Measurements from ENCODE around the gene ITGA4. TPM values are rescaled to one million over a fixed set of nuclear protein-coding genes. Genes with fewer than 3 reads are reported as not detected.

ITGA4 gene
- total and polyA plus RNA-seq, 8 donors = 0.15 to 5.8 (median 0.84) TPM

GRCh38 chr2:181462033-181462432 is 4.8 kb downstream of the ITGA4 start:
- ATAC-seq (no peak), FAIRE-seq (no peak), DNase-seq (no peak)
- 60 to 74% methylated on average over 1 of the region's 1 CpG for WGBS, 2 donors
- Histone ChIP-seq H3K4me1 (no peaks in the 10 kb centered on the region), H3K27ac (no peak overlapping the region), H3K36me3 (no peaks in the 10 kb centered on the region), H3K9me3 (no peaks in the 10 kb centered on the region), H3K27me3 (peaks cover 0 to 14% (median 0%) of the 10 kb centered on the region in 4 donors), H3K4me3 (no peak overlapping the region)
- intact Hi-C loops (cut with DNase I) = no loop called here
- TF ChIP-seq CTCF (IDR thresholded peaks at IDR 0.05) = no peak

GRCh38 chr2:181463588-181463987 is 6.4 kb downstream of the ITGA4 start:
- FAIRE-seq = no peak
- intact Hi-C loops (cut with DNase I) = no loop called here

GRCh38 chr2:181464966-181465365 is 7.8 kb downstream of the ITGA4 start:
- WGBS, 2 donors = 36 to 40% methylated on average over 2 of the region's 2 CpGs
- no peak for DNase-seq
- H3K27ac ChIP-seq = no peak overlapping the region
- no peak for TF ChIP-seq CTCF (IDR thresholded peaks at IDR 0.05)
- no peak for FAIRE-seq
- H3K36me3 ChIP-seq = no peaks in the 10 kb centered on the region
- H3K9me3 ChIP-seq = no peaks in the 10 kb centered on the region
- no peak overlapping the region for H3K4me3 ChIP-seq
- no peak for ATAC-seq
- H3K27me3 ChIP-seq = no peaks in the 10 kb centered on the region
- intact Hi-C loops (cut with DNase I) = no loop called here
- H3K4me1 ChIP-seq = no peaks in the 10 kb centered on the region

More at GRCh38 chr2:181463588-181463987, 6.4 kb downstream of the ITGA4 start:
- Histone ChIP-seq H3K27me3 (peaks cover 0 to 4% (median 0%) of the 10 kb centered on the region in 4 donors), H3K36me3 (no peaks in the 10 kb centered on the region), H3K4me3 (no peak overlapping the region), H3K4me1 (no peaks in the 10 kb centered on the region), H3K27ac (no peak overlapping the region), H3K9me3 (no peaks in the 10 kb centered on the region)
- no peak for TF ChIP-seq CTCF (IDR thresholded peaks at IDR 0.05)
- ATAC-seq (no peak), DNase-seq (no peak)
- WGBS, 2 donors = 57 to 74% methylated on average over 3 of the region's 3 CpGs

GRCh38 chr2:181465676-181466375 is 8.6 kb downstream of the ITGA4 start:
- TF ChIP-seq CTCF (IDR thresholded peaks at IDR 0.05) = no peak
- intact Hi-C loops (cut with DNase I) = no loop called here
- H3K27me3 ChIP-seq = no peaks in the 10 kb centered on the region
- DNase-seq (no peak), FAIRE-seq (no peak), ATAC-seq (no peak)
- no peaks in the 10 kb centered on the region for H3K4me1 ChIP-seq
- 64 to 74% methylated on average over 3 of the region's 3 CpGs for WGBS, 2 donors
- H3K4me3 ChIP-seq = no peak overlapping the region
- no peak overlapping the region for H3K27ac ChIP-seq
- H3K36me3 ChIP-seq = no peaks in the 10 kb centered on the region
- H3K9me3 ChIP-seq = no peaks in the 10 kb centered on the region

Measured in pancreas (tissue), 10 donors.